Activated CD4-positive, alpha-beta T cell treated with anti-CD3 and anti-CD28 coated beads for 36 hours (primary cell): ENCODE measurements around the gene ZNF606. TPM values are rescaled to one million over a fixed set of nuclear protein-coding genes. Genes with fewer than 3 reads are reported as not detected.
"Not testable (repeated sequence)": the region's sequence is repeated elsewhere in the genome, so short reads cannot be mapped to it uniquely, and the experiment has no call there.

ENCODE experiments used
- ATAC-seq: fragments of 200-7000 bp; cut with Tn5 transposase; one replicate; pipeline ENCODE4 v1.10.0; 2021; ENCODE audit warnings: mild to moderate bottlenecking, moderate library complexity
- CTCF ChIA-PET: fragments of 350-600 bp; sonication (Branson Sonifier 250); formaldehyde crosslinking; loops from one replicate; lab custom pipeline; 2021; ENCODE audit warnings: antibody characterized with exemption; lab: Charles Lee
- POLR2A ChIA-PET: fragments of 350-600 bp; sonication (Branson Sonifier 250); formaldehyde crosslinking; loops from one replicate; lab custom pipeline; 2021; ENCODE audit warnings: antibody characterized with exemption, inconsistent platforms; lab: Charles Lee
- DNase-seq: peaks from one replicate; pipeline ENCODE4 v3.0.0-alpha.2; 2020
- H3K27ac Mint-ChIP-seq: one replicate; pipeline ENCODE4 v1.8.0; 2021; ENCODE audit warnings: mixed read lengths
- H3K27me3 Mint-ChIP-seq: one replicate; pipeline ENCODE4 v1.8.0; 2021; ENCODE audit warnings: mixed read lengths
- H3K36me3 Mint-ChIP-seq: one replicate; pipeline ENCODE4 v1.8.0; 2021; ENCODE audit warnings: low read depth, mixed read lengths
- H3K4me1 Mint-ChIP-seq: one replicate; pipeline ENCODE4 v1.8.0; 2021; ENCODE audit warnings: mixed read lengths
- H3K4me3 Mint-ChIP-seq: one replicate; pipeline ENCODE4 v1.8.0; 2021; ENCODE audit warnings: mild to moderate bottlenecking, moderate library complexity, mixed read lengths
- H3K9me3 Mint-ChIP-seq: one replicate; pipeline ENCODE4 v1.8.0; 2021; ENCODE audit warnings: low read depth, mixed read lengths
- intact Hi-C, 2 experiments: fragments of 100-400 bp; cut with DNase I in 1 of 2; cut with micrococcal nuclease in 1 of 2; formaldehyde crosslinking; loops; one replicate each; pipeline versions ENCODE4 v1.14.2 to v1.15.1; 2022 to 2024; cut with DNase I, micrococcal nuclease
- total RNA-seq, 2 experiments: library from RNA; stranded (reverse); gene quantifications; one replicate each; pipeline ENCODE4 v1.2.3, GENCODE V29; 2021

The ZNF606 gene
- total RNA-seq, 2 experiments from 2014 or later: 6.0 to 8.9 TPM

- no peak overlapping the region for H3K27ac Mint-ChIP-seq
- DNase-seq (no peak), ATAC-seq (peak; percentile 28)
- ChIA-PET CTCF (interaction anchor here (0.6 kb wide), 1 partner anchor 370 kb away, joined by 3 read pairs; no protein-coding TSS in a partner anchor), POLR2A (no interaction called here)
- H3K36me3 Mint-ChIP-seq: peaks cover 49% of the 10 kb centered on the region
- H3K27me3 Mint-ChIP-seq: no peaks in the 10 kb centered on the region
- intact Hi-C loops: no loop called here
- H3K4me1 Mint-ChIP-seq: peaks cover 5% of the 10 kb centered on the region
- peak overlapping the region; percentile 67 for H3K4me3 Mint-ChIP-seq
- H3K9me3 Mint-ChIP-seq: peaks cover 55% of the 10 kb centered on the region
These were observed 6.7 kb upstream of the ZNF606 start for GRCh38 chr19:58009301-58009665.

DNA sequence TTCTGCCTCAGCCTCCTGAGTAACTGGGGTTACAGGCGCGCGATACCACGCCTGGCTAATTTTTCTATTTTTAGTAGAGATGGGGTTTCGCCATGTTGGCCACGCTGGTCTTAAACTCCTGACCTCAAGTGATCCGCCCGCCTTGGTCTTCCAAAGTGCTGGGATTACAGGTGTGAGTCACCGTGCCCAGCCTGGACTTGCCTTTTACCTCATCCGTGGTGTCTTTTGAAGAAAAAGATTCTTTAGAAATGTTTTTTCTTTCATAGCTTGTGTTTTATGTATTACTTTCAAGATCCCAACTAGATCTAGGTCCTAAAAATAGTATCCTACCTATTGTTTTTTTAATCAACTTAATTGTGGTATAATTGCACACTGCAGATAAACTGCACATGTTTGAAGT, 6.3 kb upstream of the ZNF606 start:
- peaks cover 59% of the 10 kb centered on the region for H3K9me3 Mint-ChIP-seq
- H3K4me1 Mint-ChIP-seq, DNase-seq, H3K27me3 Mint-ChIP-seq, ATAC-seq, intact Hi-C loops, POLR2A ChIA-PET, H3K27ac Mint-ChIP-seq: not testable (repeated sequence)
- CTCF ChIA-PET: interaction anchor here (0.5 to 0.6 kb wide), 3 partner anchors 13 to 369 kb away, joined by 3 to 4 read pairs (median 3); no protein-coding TSS in a partner anchor
- H3K4me3 Mint-ChIP-seq: peak overlapping the region; percentile 67
- peaks cover 53% of the 10 kb centered on the region for H3K36me3 Mint-ChIP-seq

GRCh38 chr19:58007285-58007684, 4.7 kb upstream of the ZNF606 start:
- intact Hi-C loops: no loop called here
- POLR2A ChIA-PET: no interaction called here
- no peaks in the 10 kb centered on the region for H3K27me3 Mint-ChIP-seq
- DNase-seq: no peak
- peaks cover 65% of the 10 kb centered on the region for H3K36me3 Mint-ChIP-seq
- H3K9me3 Mint-ChIP-seq: peaks cover 53% of the 10 kb centered on the region
- CTCF ChIA-PET: interaction anchor here (0.6 to 0.7 kb wide), 2 partner anchors 108 to 630 kb away, joined by 3 read pairs; no protein-coding TSS in a partner anchor
- no peak for ATAC-seq
- peaks cover 17% of the 10 kb centered on the region for H3K4me1 Mint-ChIP-seq
- no peak overlapping the region for H3K27ac Mint-ChIP-seq
- no peak overlapping the region for H3K4me3 Mint-ChIP-seq

DNA sequence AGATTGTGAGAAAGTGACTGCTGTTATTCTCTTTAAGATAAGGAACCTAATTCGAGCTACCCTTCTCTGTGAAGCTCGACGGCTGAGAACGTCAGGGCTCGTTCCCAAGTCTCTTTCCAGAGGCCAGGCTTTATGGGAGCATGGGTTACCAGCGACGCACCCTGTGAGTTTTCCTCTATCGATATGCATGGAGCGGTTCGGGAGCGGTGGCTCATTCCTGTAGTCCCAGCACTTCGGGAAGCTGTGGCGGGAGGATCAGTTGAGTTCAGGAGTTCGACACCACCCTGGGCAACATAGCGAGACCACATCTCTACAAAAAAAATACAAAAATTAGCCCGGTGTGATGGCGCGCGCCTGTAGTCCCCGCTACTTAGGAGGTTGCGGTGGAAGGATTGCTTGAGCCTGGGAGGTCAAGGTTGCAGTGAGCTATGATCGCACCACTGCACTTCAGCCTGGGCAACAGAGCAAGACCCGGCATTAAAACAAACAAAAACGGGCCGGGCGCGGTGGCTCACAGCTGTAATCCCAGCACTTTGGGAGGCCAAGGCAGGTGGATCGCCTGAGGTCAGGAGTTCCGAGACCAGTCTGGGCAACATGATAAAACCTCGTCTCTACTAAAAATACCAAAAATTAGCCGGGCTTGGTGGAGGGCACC, 681 bp upstream of the ZNF606 start:
- H3K27ac Mint-ChIP-seq: peak overlapping the region; percentile 86
- H3K9me3 Mint-ChIP-seq: peaks cover 53% of the 10 kb centered on the region
- POLR2A ChIA-PET: no interaction called here
- CTCF ChIA-PET: interaction anchor here (0.6 to 2.7 kb wide), 5 partner anchors 11 to 1378 kb away, joined by 3 to 5 read pairs (median 3); partner anchors contain the start of gene ZNF551
- H3K27me3 Mint-ChIP-seq: no peaks in the 10 kb centered on the region
- ATAC-seq (no peak), DNase-seq (no peak)
- peak overlapping the region; percentile 80 for H3K4me3 Mint-ChIP-seq
- H3K4me1 Mint-ChIP-seq: peaks cover 29% of the 10 kb centered on the region
- peaks cover 87% of the 10 kb centered on the region for H3K36me3 Mint-ChIP-seq
- intact Hi-C loops: loop anchor here in 1 of 2 experiments (5.0 kb wide), 1 partner anchor 276 kb away; the partner anchor contains the start of gene ZNF671

- Mint-ChIP-seq H3K4me3 (peak overlapping the region; percentile 80), H3K4me1 (peaks cover 29% of the 10 kb centered on the region), H3K27me3 (no peaks in the 10 kb centered on the region), H3K36me3 (peaks cover 90% of the 10 kb centered on the region), H3K27ac (peak overlapping the region; percentile 49), H3K9me3 (peaks cover 49% of the 10 kb centered on the region)
- ATAC-seq (peak; percentile 18), DNase-seq (peak; percentile 46)
- POLR2A ChIA-PET: interaction anchor here (0.5 kb wide), 1 partner anchor 40 kb away, joined by 6 read pairs; no protein-coding TSS in a partner anchor
- intact Hi-C loops: loop anchor here (1.0 to 5.0 kb wide), 10 partner anchors 55 to 1407 kb away; partner anchors contain the start of genes ZNF256 (in 2 of the 2), RPS5 (in 1 of the 2), TRAPPC2B (in 1 of the 2) and ZNF17 (in 1 of the 2)
- CTCF ChIA-PET: interaction anchor here (0.6 to 2.7 kb wide), 5 partner anchors 10 to 416 kb away, joined by 3 to 6 read pairs (median 4); partner anchors contain the start of gene ZNF551
These were observed 688 bp downstream of the ZNF606 start for GRCh38 chr19:58001895-58002369.

GRCh38 chr19:58000677-58001076, 1.9 kb downstream of the ZNF606 start:
- H3K9me3 Mint-ChIP-seq: peaks cover 46% of the 10 kb centered on the region
- peak overlapping the region; percentile 80 for H3K4me3 Mint-ChIP-seq
- ATAC-seq (no peak), DNase-seq (no peak)
- intact Hi-C loops: loop anchor here in 1 of 2 experiments (5.0 kb wide), 1 partner anchor 273 kb away; the partner anchor contains the start of gene ZNF671
- H3K4me1 Mint-ChIP-seq: peaks cover 29% of the 10 kb centered on the region
- H3K27ac Mint-ChIP-seq: no peak overlapping the region
- H3K36me3 Mint-ChIP-seq: peaks cover 91% of the 10 kb centered on the region
- ChIA-PET POLR2A (no interaction called here), CTCF (no interaction called here)
- no peaks in the 10 kb centered on the region for H3K27me3 Mint-ChIP-seq

GRCh38 chr19:57992841-57993240, 9.8 kb downstream of the ZNF606 start:
- DNase-seq (no peak), ATAC-seq (no peak)
- Mint-ChIP-seq H3K9me3 (peaks cover 53% of the 10 kb centered on the region), H3K27ac (no peak overlapping the region), H3K4me1 (no peaks in the 10 kb centered on the region), H3K36me3 (peaks cover 82% of the 10 kb centered on the region), H3K27me3 (no peaks in the 10 kb centered on the region), H3K4me3 (no peak overlapping the region)
- intact Hi-C loops: no loop called here
- CTCF ChIA-PET: interaction anchor here (1.8 kb wide), 1 partner anchor 10 kb away, joined by 5 read pairs; the partner anchor contains the start of gene ZNF606
- POLR2A ChIA-PET: no interaction called here

GRCh38 chr19:57978586-57979289, 23.9 kb downstream of the ZNF606 start:
- Mint-ChIP-seq H3K4me1 (no peaks in the 10 kb centered on the region), H3K36me3 (peaks cover 93% of the 10 kb centered on the region), H3K27ac (no peak overlapping the region), H3K4me3 (no peak overlapping the region), H3K27me3 (no peaks in the 10 kb centered on the region), H3K9me3 (peaks cover 79% of the 10 kb centered on the region)
- intact Hi-C loops: no loop called here
- ChIA-PET CTCF (interaction anchor here (0.6 to 0.7 kb wide), 2 partner anchors 372 to 1510 kb away, joined by 3 read pairs; no protein-coding TSS in a partner anchor), POLR2A (no interaction called here)
- no peak for DNase-seq
- no peak for ATAC-seq

GRCh38 chr19:57974434-57974833, 28.2 kb downstream of the ZNF606 start, which contains the start of gene C19orf18:
Gene C19orf18, minus strand, starts transcription at chr19:57974534. Its CDS starts 102 bp downstream, at chr19:57974432.
- Mint-ChIP-seq H3K9me3 (peaks cover 62% of the 10 kb centered on the region), H3K4me3 (no peak within 1 kb of the TSS), H3K27me3 (no peaks in the 10 kb centered on the region), H3K36me3 (peaks cover 76% of the 10 kb centered on the region), H3K4me1 (no peaks in the 10 kb centered on the region), H3K27ac (no peak within 1 kb of the TSS)
- ATAC-seq: no peak
- intact Hi-C loops: no loop called here
- ChIA-PET CTCF (no interaction called here), POLR2A (no interaction called here)
- DNase-seq: no peak

GRCh38 chr19:57964761-57965160, 37.9 kb downstream of the ZNF606 start:
- no peak overlapping the region for H3K4me3 Mint-ChIP-seq
- POLR2A ChIA-PET: no interaction called here
- CTCF ChIA-PET: no interaction called here
- H3K4me1 Mint-ChIP-seq: no peaks in the 10 kb centered on the region
- peaks cover 34% of the 10 kb centered on the region for H3K36me3 Mint-ChIP-seq
- ATAC-seq: no peak
- peaks cover 28% of the 10 kb centered on the region for H3K9me3 Mint-ChIP-seq
- no peak for DNase-seq
- H3K27ac Mint-ChIP-seq: no peak overlapping the region
- H3K27me3 Mint-ChIP-seq: no peaks in the 10 kb centered on the region
- intact Hi-C loops: no loop called here

- CTCF ChIA-PET: no interaction called here
- Mint-ChIP-seq H3K9me3 (peaks cover 26% of the 10 kb centered on the region), H3K4me1 (no peaks in the 10 kb centered on the region), H3K27me3 (no peaks in the 10 kb centered on the region), H3K4me3 (no peak overlapping the region), H3K36me3 (peaks cover 29% of the 10 kb centered on the region), H3K27ac (no peak overlapping the region)
- DNase-seq (no peak), ATAC-seq (no peak)
- POLR2A ChIA-PET: no interaction called here
- intact Hi-C loops: no loop called here
These were observed 40.8 kb downstream of the ZNF606 start for GRCh38 chr19:57961785-57962184.
